ENCODE results near the gene LYSMD2.
A peak's percentile ranks its signal among the peaks of the same experiment; 100 is the strongest.

Gene LYSMD2

GRCh38 chr15:51718746-51719145 lies 18.7 kb downstream of the LYSMD2 start:
- no peak for DNase-seq

GRCh38 chr15:51718219-51718618 lies 19.2 kb downstream of the LYSMD2 start:
- no peak for DNase-seq

DNA sequence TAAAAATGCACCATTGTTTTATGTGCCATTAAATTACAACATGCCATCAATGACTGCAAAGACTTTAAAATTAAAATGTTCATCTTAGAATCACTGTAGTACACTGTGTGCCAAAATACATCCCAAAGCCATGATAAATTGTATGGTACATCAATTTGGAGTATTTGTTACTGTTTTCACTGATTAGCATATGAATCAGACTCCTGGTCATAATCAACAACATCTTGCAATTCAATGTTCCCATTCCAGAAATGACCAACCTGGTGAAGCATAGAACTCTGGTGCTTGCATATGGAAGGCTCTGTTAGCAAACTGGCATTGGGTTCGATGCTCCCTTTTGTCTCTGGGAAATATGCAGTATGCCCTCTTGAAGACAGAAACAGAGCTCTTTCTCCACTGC lies 22.5 kb downstream of the LYSMD2 start:
- no peak for DNase-seq

- no peak for DNase-seq
Observed at GRCh38 chr15:51714162-51714561, 23.3 kb downstream of the LYSMD2 start.

DNA sequence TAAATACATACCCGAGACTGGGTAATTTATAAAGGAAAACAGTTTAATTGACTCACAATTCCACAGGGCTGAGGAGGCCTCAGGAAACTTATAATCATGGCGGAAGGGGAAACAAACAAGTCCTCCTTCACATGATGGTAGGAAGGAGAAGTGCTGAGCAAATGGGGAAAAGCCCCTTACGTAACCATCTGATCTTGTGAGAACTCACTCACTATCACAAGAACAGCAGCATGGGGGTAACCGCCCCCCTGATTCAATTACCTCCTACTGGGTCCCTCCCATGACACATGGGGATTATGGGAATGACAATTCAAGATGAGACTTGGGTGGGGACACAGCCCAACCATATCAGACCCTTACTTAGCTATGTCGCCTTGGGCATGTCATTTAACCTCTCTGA lies 28.4 kb downstream of the LYSMD2 start:
- DNase-seq = no peak

DNA sequence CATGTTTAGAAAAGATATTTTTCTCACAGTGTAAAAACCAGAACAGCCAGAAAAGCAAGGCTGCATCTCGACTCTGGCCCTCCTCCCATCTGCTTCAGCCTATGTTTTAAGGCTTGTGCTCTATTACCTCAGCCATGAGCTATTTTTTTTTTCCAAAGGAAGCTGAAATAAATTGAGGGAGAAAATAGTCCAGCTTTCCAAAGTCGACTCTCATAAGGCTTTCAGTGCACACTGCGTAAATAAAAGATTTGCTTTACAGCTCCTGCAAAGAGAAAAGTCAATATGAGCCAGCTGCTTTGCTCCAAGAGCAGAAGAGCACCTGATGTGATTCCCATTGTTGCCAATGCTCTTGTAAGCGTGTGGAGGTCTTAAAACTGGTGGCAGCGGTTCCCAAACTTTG lies 29.4 kb downstream of the LYSMD2 start:
- no peak for DNase-seq

GRCh38 chr15:51706926-51707608 lies 30.4 kb downstream of the LYSMD2 start:
- no peak for DNase-seq

- no peak for DNase-seq
Observed at GRCh38 chr15:51706291-51706690, 31.2 kb downstream of the LYSMD2 start.

- DNase-seq = no peak
Observed at GRCh38 chr15:51702710-51703109, 34.7 kb downstream of the LYSMD2 start.

DNA sequence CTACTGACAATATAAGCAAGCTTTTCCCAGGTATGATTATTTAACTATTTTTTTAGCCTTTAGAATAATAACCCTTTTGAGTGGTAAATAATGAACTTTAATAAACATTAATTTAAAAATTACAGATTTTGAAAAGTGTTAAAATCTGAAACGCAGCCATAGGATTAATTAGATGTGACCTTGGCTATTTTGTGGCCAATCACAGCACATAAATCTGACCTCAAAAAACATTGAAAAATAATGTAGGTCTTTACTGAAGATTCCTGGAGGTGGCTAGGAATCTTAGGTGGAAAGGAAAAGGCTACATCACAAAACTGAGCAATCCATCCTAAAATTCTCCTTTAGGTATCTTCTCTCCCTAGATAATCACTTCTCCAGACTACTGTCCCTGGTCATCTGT lies 38.1 kb downstream of the LYSMD2 start:
- DNase-seq = no peak

GRCh38 chr15:51697163-51697562 lies 40.3 kb downstream of the LYSMD2 start:
- no peak for DNase-seq

DNA sequence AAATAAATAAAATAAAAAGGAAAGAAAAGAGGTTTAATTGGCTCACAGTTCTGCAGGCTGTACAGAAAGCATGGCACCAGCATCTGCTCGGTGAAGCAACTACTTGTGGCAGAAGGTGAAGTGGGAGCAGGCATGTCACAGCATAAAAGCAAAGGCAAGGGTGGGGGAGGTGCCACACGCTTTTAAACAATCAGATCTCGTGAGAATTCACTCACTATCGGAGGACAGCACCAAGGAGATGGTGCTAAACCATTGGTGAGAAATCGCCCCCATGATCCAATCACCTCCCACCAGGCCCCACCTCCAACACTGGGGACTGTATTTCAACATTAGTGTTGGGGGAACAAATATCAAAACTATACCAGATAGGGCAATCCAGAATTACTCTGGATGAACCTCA lies 40.9 kb downstream of the LYSMD2 start:
- no peak for DNase-seq

DNA sequence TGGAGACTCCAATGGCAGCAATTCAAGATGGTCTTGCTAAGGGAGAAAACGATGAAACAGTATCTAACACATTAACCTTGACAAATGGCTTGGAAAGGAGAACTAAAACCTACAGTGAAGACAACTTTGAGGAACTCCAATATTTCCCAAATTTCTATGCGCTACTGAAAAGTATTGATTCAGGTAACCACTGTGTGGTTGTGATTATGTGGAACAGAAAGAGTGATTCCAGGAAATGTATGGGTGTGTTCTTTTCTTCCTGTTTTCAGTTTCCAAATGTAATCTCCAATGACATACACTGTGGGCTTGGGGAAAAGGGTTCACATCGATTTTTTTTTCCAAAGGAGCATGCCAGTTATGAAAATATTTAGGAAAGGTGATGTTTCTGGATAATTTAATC lies 45.3 kb downstream of the LYSMD2 start:
- DNase-seq = no peak

- no peak for DNase-seq
Observed at GRCh38 chr15:51688863-51689262, 48.6 kb downstream of the LYSMD2 start.

GRCh38 chr15:51687565-51687964 lies 49.9 kb downstream of the LYSMD2 start:
- DNase-seq = no peak

GRCh38 chr15:51681303-51681963 lies 56.0 kb downstream of the LYSMD2 start, which contains the start of gene SCG3:
Gene SCG3, plus strand, starts transcription at chr15:51681503. Its CDS starts 253 bp downstream, at chr15:51681756.
- peak; percentile 58 for DNase-seq

- DNase-seq = no peak
Observed at GRCh38 chr15:51680321-51680720, 57.1 kb downstream of the LYSMD2 start.

GRCh38 chr15:51678096-51678495 lies 59.4 kb downstream of the LYSMD2 start:
- DNase-seq = no peak

DNA sequence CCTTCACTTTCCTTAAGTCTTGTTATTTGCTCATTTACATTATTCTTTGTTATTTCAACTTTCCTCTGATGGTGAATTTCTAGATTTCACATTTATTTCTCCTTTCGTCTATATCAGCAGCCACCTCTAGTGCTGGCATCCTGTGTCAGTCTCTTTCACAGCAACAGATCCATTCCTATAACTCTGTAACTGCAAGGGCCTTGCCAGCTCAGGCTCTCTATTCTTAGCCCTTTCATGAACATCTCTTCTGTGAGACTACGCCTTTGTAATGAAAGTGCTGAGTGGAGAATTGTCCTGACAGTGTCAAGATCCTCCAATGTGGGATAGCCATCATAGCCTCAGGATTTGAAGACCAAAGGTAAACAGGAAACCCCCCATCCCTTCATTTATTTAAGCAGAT lies 60.0 kb downstream of the LYSMD2 start:
- DNase-seq = no peak

GRCh38 chr15:51677021-51677420 lies 60.4 kb downstream of the LYSMD2 start:
- DNase-seq = no peak

- DNase-seq = no peak
Observed at GRCh38 chr15:51675234-51675633, 62.2 kb downstream of the LYSMD2 start.

Data from activated CD4-positive, alpha-beta T cell treated with anti-CD3 and anti-CD28 coated beads, Interleukin-2, Interleukin-6, amounts not matched to agents 100 ng/mL and 50 ng/mL, durations not matched to agents 16 hours and 8 hours (primary cell).